Measurements from ENCODE around the gene TCERG1L.
"Not testable (repeated sequence)": the region's sequence is repeated elsewhere in the genome, so short reads cannot be mapped to it uniquely, and the experiment has no call there.

TCERG1L gene

GRCh38 chr10:131311661-131312477 lies at the start of gene TCERG1L:
Gene TCERG1L (minus strand): TSS chr10:131311721. CDS start chr10:131311635, 86 bp downstream.
- DNase-seq: no peak

- DNase-seq: no peak
Measured at GRCh38 chr10:131358741-131359442, 47.4 kb upstream of the TCERG1L start.

- DNase-seq: no peak
Measured at GRCh38 chr10:131356442-131356841, 44.9 kb upstream of the TCERG1L start.

GRCh38 chr10:131355881-131356280 lies 44.4 kb upstream of the TCERG1L start:
- no peak for DNase-seq

DNA sequence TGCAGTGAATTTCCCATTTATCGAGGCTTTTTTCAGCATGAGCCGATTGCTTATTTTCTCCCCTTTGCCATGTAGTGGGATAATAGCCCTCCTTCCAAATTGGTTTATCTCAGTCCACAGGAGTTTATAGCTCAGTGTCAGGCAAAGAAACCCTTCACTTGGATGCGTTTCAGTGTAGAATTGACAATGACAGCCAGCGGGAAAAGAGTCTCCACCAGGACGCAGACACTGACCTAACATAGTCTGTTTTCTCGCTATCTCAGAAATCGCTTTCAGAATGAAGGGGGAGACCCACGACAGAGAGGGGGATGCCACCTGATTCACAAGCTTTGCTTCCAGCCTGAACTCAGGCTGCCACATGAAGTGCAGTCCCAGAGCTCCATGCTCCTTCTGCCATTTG lies 43.5 kb upstream of the TCERG1L start:
- no peak for DNase-seq

DNA sequence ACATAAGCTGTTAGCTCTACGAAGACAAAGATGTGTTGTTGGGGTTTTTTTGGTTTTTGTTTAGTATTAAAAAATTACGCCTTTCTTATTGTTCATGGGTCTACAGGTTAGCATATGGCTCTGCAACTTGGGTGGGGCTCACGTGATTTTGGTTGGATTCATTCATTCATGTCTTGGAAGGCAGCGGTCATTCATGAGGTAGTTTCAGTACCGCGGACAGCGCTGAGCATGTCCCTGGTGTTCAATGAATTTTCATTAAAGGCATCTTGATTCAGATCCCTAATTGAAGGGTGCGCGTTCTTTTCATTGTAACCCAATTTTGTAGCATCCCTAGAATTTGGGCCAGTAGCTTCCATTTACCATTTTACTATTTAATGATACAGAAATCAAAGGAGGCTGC lies 42.9 kb upstream of the TCERG1L start:
- no peak for DNase-seq

- DNase-seq: no peak
Measured at GRCh38 chr10:131352765-131353290, 41.3 kb upstream of the TCERG1L start.

- DNase-seq: no peak
Measured at GRCh38 chr10:131350660-131351059, 39.1 kb upstream of the TCERG1L start.

- no peak for DNase-seq
Measured at GRCh38 chr10:131350245-131350644, 38.7 kb upstream of the TCERG1L start.

DNA sequence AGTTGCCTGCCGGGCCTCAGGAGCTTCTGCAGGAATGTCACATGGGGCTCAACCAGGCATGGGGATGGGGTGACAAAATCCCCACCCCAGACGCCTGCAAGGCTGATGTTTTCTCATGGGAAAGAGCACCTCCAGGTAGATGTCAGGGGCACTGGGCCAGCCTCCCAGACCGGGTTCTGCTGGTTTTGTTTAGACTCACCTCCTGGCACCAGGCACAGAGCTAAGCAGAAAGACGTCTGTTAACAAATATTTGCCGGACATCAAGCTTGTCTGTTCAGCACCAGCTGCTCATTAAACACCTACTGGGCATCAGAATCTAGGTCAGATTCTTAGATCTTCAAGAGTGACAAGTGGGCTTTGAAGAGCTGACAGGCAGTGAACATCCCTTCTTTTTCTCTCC lies 34.9 kb upstream of the TCERG1L start:
- no peak for DNase-seq

GRCh38 chr10:131345691-131346090 lies 34.2 kb upstream of the TCERG1L start:
- DNase-seq: no peak

DNA sequence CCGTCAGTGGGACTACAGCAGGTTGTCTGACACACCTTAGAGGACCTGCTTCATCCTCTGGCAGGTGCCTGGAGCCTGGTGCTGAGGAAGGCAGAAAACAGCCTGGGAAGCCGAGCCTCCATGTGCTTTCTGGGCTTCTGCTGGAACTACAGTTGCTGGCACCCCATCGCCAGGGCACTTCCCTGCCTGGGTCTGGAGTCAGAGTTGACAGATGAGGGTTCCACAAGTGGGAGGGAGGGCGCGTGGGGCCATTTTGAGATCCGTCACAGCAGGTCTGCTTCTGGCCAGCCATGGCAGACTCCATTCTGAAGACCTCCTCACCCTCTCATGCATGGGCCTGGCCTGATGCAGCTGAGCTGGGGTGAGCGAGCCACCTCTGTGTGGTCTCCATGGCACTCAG lies 33.2 kb upstream of the TCERG1L start:
- DNase-seq: no peak

- no peak for DNase-seq
Measured at GRCh38 chr10:131337741-131338140, 26.2 kb upstream of the TCERG1L start.

DNA sequence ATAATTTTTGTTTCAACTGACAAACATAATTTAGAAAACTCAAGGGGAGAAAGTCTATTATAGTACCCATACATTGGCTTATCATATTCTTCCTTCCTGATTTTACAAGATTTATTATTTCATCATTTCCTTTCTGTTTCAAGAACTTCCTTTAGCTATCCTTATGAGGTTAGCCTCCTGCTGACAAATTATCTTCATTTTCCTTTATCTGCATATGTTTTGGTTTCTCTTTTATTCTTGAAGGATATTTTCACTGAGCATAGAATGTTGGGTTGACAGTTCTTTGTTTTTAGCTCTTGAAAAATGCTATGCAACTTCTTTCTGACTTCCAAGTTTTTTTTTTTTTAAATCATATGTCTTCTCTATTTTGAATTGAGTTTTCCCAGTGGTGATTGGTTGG lies 21.3 kb upstream of the TCERG1L start:
- DNase-seq: no peak

- no peak for DNase-seq
Measured at GRCh38 chr10:131323880-131324279, 12.4 kb upstream of the TCERG1L start.

DNA sequence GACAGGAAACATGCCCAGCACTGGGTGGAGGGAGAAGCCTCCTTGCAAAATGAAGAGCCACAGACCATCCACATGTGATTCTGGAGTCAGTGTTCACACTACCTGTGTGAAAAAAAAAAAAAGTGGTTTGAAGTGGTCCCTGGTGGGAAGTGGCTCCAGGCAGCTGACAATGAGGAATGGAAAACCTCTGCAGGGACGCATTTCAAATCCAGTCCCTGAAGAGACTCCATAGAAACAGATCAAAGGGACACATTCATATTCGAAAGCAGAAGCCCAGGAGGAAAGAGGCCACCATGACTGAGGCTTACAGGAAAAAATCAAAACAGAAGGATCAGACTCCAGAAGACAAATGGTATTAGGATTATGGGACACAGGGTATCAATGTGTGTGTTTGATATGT lies 11.5 kb upstream of the TCERG1L start:
- no peak for DNase-seq

DNA sequence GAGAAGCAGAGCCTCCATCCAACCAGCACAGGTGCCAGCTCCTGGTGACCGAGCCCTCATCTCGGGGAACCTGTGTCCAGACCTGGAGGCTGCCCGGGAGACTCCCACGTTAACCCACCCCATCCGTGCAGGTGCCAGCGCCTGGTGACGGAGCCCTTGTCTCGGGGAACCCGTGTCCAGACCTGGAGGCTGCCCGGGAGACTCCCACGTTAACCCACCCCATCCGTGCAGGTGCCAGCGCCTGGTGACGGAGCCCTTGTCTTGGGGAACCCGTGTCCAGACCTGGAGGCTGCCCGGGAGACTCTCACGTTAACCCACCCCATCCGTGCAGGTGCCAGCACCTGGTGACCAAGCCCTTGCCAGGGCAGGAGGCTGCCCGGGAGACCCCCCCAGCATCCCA lies 11.1 kb upstream of the TCERG1L start:
- DNase-seq: not testable (repeated sequence)

GRCh38 chr10:131320860-131321604 lies 9.5 kb upstream of the TCERG1L start:
- no peak for DNase-seq

- no peak for DNase-seq
Measured at GRCh38 chr10:131318814-131319213, 7.3 kb upstream of the TCERG1L start.

GRCh38 chr10:131318291-131318690 lies 6.8 kb upstream of the TCERG1L start:
- no peak for DNase-seq

DNA sequence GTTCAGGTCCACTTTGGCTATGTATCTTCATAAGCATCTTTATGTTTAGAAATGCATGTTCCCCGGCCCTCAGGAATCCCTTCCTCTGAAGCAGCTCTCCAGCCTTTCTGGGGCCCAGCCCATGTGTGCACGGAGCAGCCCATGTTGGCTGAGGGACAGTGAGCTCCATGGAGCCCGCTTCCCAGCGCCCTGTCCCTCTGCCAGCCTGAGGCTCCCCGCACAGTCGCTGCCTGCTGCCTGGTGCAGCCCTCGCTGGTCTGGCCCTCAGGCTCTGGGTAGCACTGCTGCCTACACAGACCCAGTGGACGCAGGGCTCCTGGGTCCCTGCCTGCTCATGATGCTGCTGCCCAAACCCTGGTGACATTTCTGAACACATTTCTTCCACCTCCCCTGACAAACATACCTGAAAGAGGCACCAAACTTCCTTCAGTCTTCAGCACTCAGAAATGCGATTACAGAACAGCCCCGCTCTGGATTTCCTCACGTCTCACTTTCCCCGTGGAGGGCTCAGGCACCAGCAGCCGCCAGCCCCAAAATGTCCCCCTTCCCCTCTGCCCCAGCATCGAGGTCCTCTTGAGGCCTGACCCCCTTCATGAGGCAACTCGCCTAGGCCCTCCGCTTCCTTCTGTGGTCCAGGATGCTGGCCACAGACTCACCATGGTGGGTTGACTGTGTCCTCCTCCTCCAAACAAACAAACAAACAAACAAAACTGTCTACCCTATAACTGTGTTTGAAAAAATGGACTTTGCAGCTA lies 5.0 kb upstream of the TCERG1L start:
- DNase-seq: no peak

DNA sequence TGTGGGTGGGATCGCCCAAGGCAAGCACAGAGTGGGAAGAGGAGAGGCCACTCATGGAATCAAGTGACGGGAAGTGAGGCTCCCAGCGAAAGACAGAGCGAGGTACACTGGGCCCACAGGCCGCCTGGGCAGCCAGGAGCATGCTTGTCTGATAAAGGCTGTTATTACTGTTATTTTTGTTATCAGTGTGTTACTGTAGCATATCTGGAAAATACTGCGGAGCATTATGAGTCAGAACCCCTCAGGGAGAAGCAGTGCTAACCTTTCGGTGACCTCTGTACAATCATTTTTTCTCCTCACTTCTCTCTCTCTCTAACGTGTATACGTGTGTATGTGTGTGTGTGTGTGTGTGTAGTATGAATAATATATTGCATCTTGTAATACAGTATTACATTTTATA lies 3.8 kb upstream of the TCERG1L start:
- DNase-seq: no peak

- no peak for DNase-seq
Measured at GRCh38 chr10:131314799-131315198, 3.3 kb upstream of the TCERG1L start.
